ENCODE measurements around the gene PKD2L1. TPM values are rescaled to one million over a fixed set of nuclear protein-coding genes. Genes with fewer than 3 reads are reported as not detected.
"Not testable (repeated sequence)": the region's sequence is repeated elsewhere in the genome, so short reads cannot be mapped to it uniquely, and the experiment has no call there.

PKD2L1 gene
- not detected for total RNA-seq
- long read RNA-seq = 0 reads

GRCh38 chr10:100330079-100330478 lies at the start of gene PKD2L1:
TSS of gene PKD2L1 (minus strand) at chr10:100330228. CDS start at chr10:100330103, 125 bp downstream.
- intact Hi-C loops (cut with DNase I) = no loop called here
- DNase-seq (no peak), ATAC-seq (ENCODE audit: poor library complexity) (no peak)

GRCh38 chr10:100377830-100378229 lies 47.8 kb upstream of the PKD2L1 start:
- ATAC-seq (ENCODE audit: poor library complexity) = no peak
- intact Hi-C loops (cut with DNase I) = no loop called here

GRCh38 chr10:100376656-100377055 lies 46.6 kb upstream of the PKD2L1 start:
- DNase-seq; ATAC-seq (ENCODE audit: poor library complexity); intact Hi-C loops (cut with DNase I): not testable (repeated sequence)

More at GRCh38 chr10:100377830-100378229, 47.8 kb upstream of the PKD2L1 start:
- no peak for DNase-seq

- intact Hi-C loops (cut with DNase I); ATAC-seq (ENCODE audit: poor library complexity); DNase-seq: not testable (repeated sequence)
These were observed 44.8 kb upstream of the PKD2L1 start for GRCh38 chr10:100374677-100375353.

- no peak for DNase-seq
- no peak for ATAC-seq (ENCODE audit: poor library complexity)
- intact Hi-C loops (cut with DNase I) = no loop called here
These were observed 44.2 kb upstream of the PKD2L1 start for GRCh38 chr10:100374200-100374655.

- intact Hi-C loops (cut with DNase I) = no loop called here
- DNase-seq = peak; percentile 97
- peak; percentile 98 for ATAC-seq (ENCODE audit: poor library complexity)
These were observed 43.5 kb upstream of the PKD2L1 start for GRCh38 chr10:100373298-100374199.

GRCh38 chr10:100372415-100373297 lies 42.6 kb upstream of the PKD2L1 start:
- intact Hi-C loops (cut with DNase I) = no loop called here
- DNase-seq = no peak
- ATAC-seq (ENCODE audit: poor library complexity) = no peak

GRCh38 chr10:100371482-100372027 lies 41.5 kb upstream of the PKD2L1 start:
- intact Hi-C loops (cut with DNase I) = no loop called here
- ATAC-seq (ENCODE audit: poor library complexity) (no peak), DNase-seq (no peak)

GRCh38 chr10:100370714-100371481 lies 40.9 kb upstream of the PKD2L1 start:
- DNase-seq (peak; percentile 86), ATAC-seq (ENCODE audit: poor library complexity) (peak; percentile 50)
- intact Hi-C loops (cut with DNase I) = no loop called here

- no peak for DNase-seq
- intact Hi-C loops (cut with DNase I) = no loop called here
These were observed 38.7 kb upstream of the PKD2L1 start for GRCh38 chr10:100368721-100369120.

GRCh38 chr10:100364735-100365391 lies 34.8 kb upstream of the PKD2L1 start:
- intact Hi-C loops (cut with DNase I) = no loop called here
- peak; percentile 97 for ATAC-seq (ENCODE audit: poor library complexity)
- DNase-seq = peak; percentile 88

More at GRCh38 chr10:100368721-100369120, 38.7 kb upstream of the PKD2L1 start:
- ATAC-seq (ENCODE audit: poor library complexity) = no peak

- ATAC-seq (ENCODE audit: poor library complexity) (no peak), DNase-seq (no peak)
- intact Hi-C loops (cut with DNase I) = no loop called here
These were observed 34.1 kb upstream of the PKD2L1 start for GRCh38 chr10:100364175-100364574.

- no peak for DNase-seq
- intact Hi-C loops (cut with DNase I) = no loop called here
- no peak for ATAC-seq (ENCODE audit: poor library complexity)
These were observed 32.8 kb upstream of the PKD2L1 start for GRCh38 chr10:100362570-100363496.

GRCh38 chr10:100360234-100360633 lies 30.2 kb upstream of the PKD2L1 start:
- DNase-seq (no peak), ATAC-seq (ENCODE audit: poor library complexity) (no peak)
- intact Hi-C loops (cut with DNase I) = no loop called here

GRCh38 chr10:100359529-100360150 lies 29.6 kb upstream of the PKD2L1 start:
- intact Hi-C loops (cut with DNase I) = no loop called here
- peak; percentile 26 for ATAC-seq (ENCODE audit: poor library complexity)
- no peak for DNase-seq

- ATAC-seq (ENCODE audit: poor library complexity) = no peak
- intact Hi-C loops (cut with DNase I) = no loop called here
These were observed 29.0 kb upstream of the PKD2L1 start for GRCh38 chr10:100359030-100359432.

More at GRCh38 chr10:100359030-100359432, 29.0 kb upstream of the PKD2L1 start:
- DNase-seq = no peak

All from Right ventricle myocardium superior (tissue), 1 donor.